CD14-positive monocyte (primary cell): Measurements from ENCODE around the gene ABCB4. TPM values are rescaled to one million over a fixed set of nuclear protein-coding genes. Genes with fewer than 3 reads are reported as not detected.

Experiments used
- DNase-seq, 3 donors: peaks; one replicate each; pipeline ENCODE4 v3.0.0-alpha.2; 2011 to 2022
- H2AFZ ChIP-seq: 2 replicates; pipeline ENCODE4 v1.6.0; 2012; ENCODE audit warnings: mild to moderate bottlenecking, low read depth, low read length, inconsistent platforms; ENCODE audit not compliant: insufficient read depth, poor library complexity, severe bottlenecking
- H3K27ac ChIP-seq, 2 donors: 1 replicate in 1 of 2; 2 replicates in 1 of 2; pipeline ENCODE4 v1.5.1; 2012 to 2013; ENCODE audit warnings: low read length in 2 of 2, control low read depth in 1 of 2, inconsistent platforms in 1 of 2, low read depth in 1 of 2, mild to moderate bottlenecking in 1 of 2
- H3K27me3 ChIP-seq, 2 donors: one replicate each; pipeline versions ENCODE4 v1.6.0 to v1.6.1; 2011 to 2013; ENCODE audit warnings: low read length in 2 of 2; ENCODE audit not compliant: control insufficient read depth in 2 of 2, insufficient read depth in 2 of 2
- H3K36me3 ChIP-seq, 2 donors: replicated peaks in 1 of 2; 1 replicate in 1 of 2; 2 replicates in 1 of 2; pipeline versions ENCODE4 v1.5.1 to v1.6.1; 2012 to 2013; ENCODE audit warnings: low read length in 2 of 2, control low read depth in 1 of 2, inconsistent platforms in 1 of 2, mild to moderate bottlenecking in 1 of 2; ENCODE audit not compliant: insufficient read depth in 2 of 2, control insufficient read depth in 1 of 2
- H3K4me1 ChIP-seq, 2 donors: 1 replicate in 1 of 2; 2 replicates in 1 of 2; pipeline versions ENCODE4 v1.5.1 to v1.6.1; 2012 to 2013; ENCODE audit warnings: low read length in 2 of 2, control low read depth in 1 of 2, inconsistent platforms in 1 of 2, mild to moderate bottlenecking in 1 of 2, moderate library complexity in 1 of 2; ENCODE audit not compliant: insufficient read depth in 2 of 2, control insufficient read depth in 1 of 2
- H3K4me2 ChIP-seq: replicated peaks from 2 replicates; pipeline ENCODE3; 2012; ENCODE audit warnings: low read length, moderate library complexity, mild to moderate bottlenecking; ENCODE audit not compliant: poor library complexity, severe bottlenecking; ENCODE audit errors: extremely low read depth
- H3K4me3 ChIP-seq, 3 experiments: fragments of 200-600 bp in 1 of 3; sonication (generic) in 1 of 3; replicated peaks in 1 of 3; 1 replicate in 2 of 3; 2 replicates in 1 of 3; pipeline ENCODE4 v1.5.1; 2011 to 2013; ENCODE audit warnings: low read length in 3 of 3, mild to moderate bottlenecking in 3 of 3, control low read depth in 2 of 3, low read depth in 2 of 3, inconsistent platforms in 1 of 3, moderate library complexity in 1 of 3
- H3K79me2 ChIP-seq: 2 replicates; pipeline ENCODE4 v1.6.0; 2012; ENCODE audit warnings: mild to moderate bottlenecking, control low read depth, inconsistent platforms, low read length, moderate library complexity; ENCODE audit not compliant: insufficient read depth
- H3K9ac ChIP-seq: 2 replicates; pipeline ENCODE4 v1.6.0; 2017; ENCODE audit warnings: low read length, mild to moderate bottlenecking; ENCODE audit not compliant: insufficient read depth, poor library complexity, severe bottlenecking
- H3K9me3 ChIP-seq, 2 donors: replicated peaks in 1 of 2; 1 replicate in 1 of 2; 2 replicates in 1 of 2; pipeline versions ENCODE4 v1.5.1 to v1.6.1; 2012 to 2013; ENCODE audit warnings: low read length in 2 of 2, control low read depth in 1 of 2; ENCODE audit not compliant: control insufficient read depth in 1 of 2, insufficient read depth in 1 of 2
- H4K20me1 ChIP-seq: 2 replicates; pipeline ENCODE4 v1.6.0; 2012; ENCODE audit warnings: mild to moderate bottlenecking, low read length, control low read depth, moderate library complexity; ENCODE audit not compliant: insufficient read depth
- H3K27ac Mint-ChIP-seq, 7 donors: one replicate each; pipeline ENCODE4 v1.8.0; 2020; ENCODE audit warnings: mild to moderate bottlenecking in 7 of 7, mixed read lengths in 7 of 7, moderate library complexity in 6 of 7, inconsistent platforms in 2 of 7
- H3K27me3 Mint-ChIP-seq, 3 donors: one replicate each; pipeline ENCODE4 v1.8.0; 2021 to 2022; ENCODE audit warnings: low read depth in 3 of 3, mild to moderate bottlenecking in 3 of 3, mixed read lengths in 3 of 3, moderate library complexity in 3 of 3, inconsistent platforms in 1 of 3
- H3K36me3 Mint-ChIP-seq, 2 donors: one replicate each; pipeline ENCODE4 v1.8.0; 2020; ENCODE audit warnings: mixed read lengths in 2 of 2, inconsistent platforms in 1 of 2, mild to moderate bottlenecking in 1 of 2
- H3K4me1 Mint-ChIP-seq: one replicate; pipeline ENCODE4 v1.8.0; 2020; ENCODE audit warnings: mild to moderate bottlenecking, mixed read lengths
- H3K4me3 Mint-ChIP-seq, 2 donors: one replicate each; pipeline ENCODE4 v1.8.0; 2020; ENCODE audit warnings: mild to moderate bottlenecking in 2 of 2, mixed read lengths in 2 of 2, moderate library complexity in 1 of 2
- H3K9me3 Mint-ChIP-seq, 7 donors: one replicate each; pipeline ENCODE4 v1.8.0; 2020 to 2022; ENCODE audit warnings: mixed read lengths in 7 of 7, mild to moderate bottlenecking in 6 of 7, moderate library complexity in 6 of 7, inconsistent platforms in 2 of 7
- CTCF ChIP-seq: fragments of 200-600 bp; IDR thresholded peaks from one replicate; pipeline ENCODE4 v1.8.0; 2022; ENCODE audit warnings: antibody characterized with exemption, mild to moderate bottlenecking
- WGBS: methylation state at CpG from one replicate; pipeline ENCODE4 v1.1.5; 2013; ENCODE audit warnings: missing lambda C conversion rate; ENCODE audit not compliant: insufficient coverage; 5-methylcytosine and 5-hydroxymethylcytosine counted together
- intact Hi-C, 2 donors: fragments of 100-400 bp; cut with micrococcal nuclease; formaldehyde crosslinking; loops; one replicate each; pipeline versions ENCODE4 v1.15.0 to v1.15.1; 2023
- polyA plus RNA-seq, 3 donors: library from polyadenylated mRNA; depleted of rRNA in 1 of 3; unstranded in 2 of 3; stranded (reverse) in 1 of 3; fragments of 300-500 nt in 2 of 3; fragments of >200 nt in 1 of 3; fragmentation: Illumina TruSeq in 2 of 3; gene quantifications; 1 replicate in 2 of 3; 2 replicates in 1 of 3; pipeline ENCODE4 v1.2.3, GENCODE V29; 2012 to 2021

Gene ABCB4
- polyA plus RNA-seq, 3 donors: 0.09 TPM; not detected in 2

- no peak overlapping the region for H3K4me3 Mint-ChIP-seq
- Histone ChIP-seq H3K27me3 (no peaks in the 10 kb centered on the region), H3K4me3 (no peak overlapping the region), H4K20me1 (no peaks in the 10 kb centered on the region), H3K9ac (no peak overlapping the region), H2AFZ (no peak overlapping the region), H3K79me2 (no peaks in the 10 kb centered on the region), H3K9me3 (peaks cover 0 to 6% of the 10 kb centered on the region in 2 donors), H3K36me3 (no peaks in the 10 kb centered on the region), H3K4me2 (no peak overlapping the region), H3K4me1 (no peaks in the 10 kb centered on the region), H3K27ac (no peak overlapping the region)
- H3K27me3 Mint-ChIP-seq: peaks cover 0 to 2% (median 0%) of the 10 kb centered on the region in 3 donors
- H3K27ac Mint-ChIP-seq: no peak overlapping the region
- H3K36me3 Mint-ChIP-seq: peaks cover 6 to 9% of the 10 kb centered on the region in 2 donors
- H3K9me3 Mint-ChIP-seq: peaks cover 0 to 6% (median 2%) of the 10 kb centered on the region in 7 donors
- TF ChIP-seq CTCF: no peak
- DNase-seq: no peak
- no peaks in the 10 kb centered on the region for H3K4me1 Mint-ChIP-seq
- intact Hi-C loops: no loop called here
- no CpG with 5 or more reads among the region's 2 CpGs for WGBS
Observed at GRCh38 chr7:87361320-87361719, 114.2 kb downstream of the ABCB4 start.

GRCh38 chr7:87359366-87359765, 116.1 kb downstream of the ABCB4 start:
- H3K9me3 Mint-ChIP-seq: peaks cover 8 to 23% (median 18%) of the 10 kb centered on the region in 7 donors
- no peak overlapping the region for H3K27ac Mint-ChIP-seq
- peaks cover 0 to 2% (median 0%) of the 10 kb centered on the region in 3 donors for H3K27me3 Mint-ChIP-seq
- H3K27me3 ChIP-seq: no peaks in the 10 kb centered on the region
- intact Hi-C loops: no loop called here
- H3K4me3 ChIP-seq: no peak overlapping the region
- no peak for DNase-seq
- H3K4me1 ChIP-seq: no peaks in the 10 kb centered on the region
- H3K27ac ChIP-seq: no peak overlapping the region
- peaks cover 0 to under 1% of the 10 kb centered on the region in 2 donors for H3K36me3 ChIP-seq
- no peaks in the 10 kb centered on the region for H3K79me2 ChIP-seq
- peaks cover 17 to 19% of the 10 kb centered on the region in 2 donors for H3K36me3 Mint-ChIP-seq
- TF ChIP-seq CTCF: no peak
- no CpG with 5 or more reads among the region's 2 CpGs for WGBS
- H4K20me1 ChIP-seq: no peaks in the 10 kb centered on the region
- no peaks in the 10 kb centered on the region for H3K4me1 Mint-ChIP-seq
- H3K9me3 ChIP-seq: peaks cover 11 to 19% of the 10 kb centered on the region in 2 donors
- no peak overlapping the region for H3K4me3 Mint-ChIP-seq
- H2AFZ ChIP-seq: no peak overlapping the region
- no peak overlapping the region for H3K4me2 ChIP-seq
- H3K9ac ChIP-seq: no peak overlapping the region
